Neural cell (in vitro differentiated cells): Measurements from ENCODE around the gene CACNA1S.

Experiments
- CTCF ChIP-seq: fragments of 450-650 bp; IDR thresholded peaks from 2 replicates; pipeline ENCODE4 v1.5.1; 2014; ENCODE audit warnings: antibody characterized with exemption, mild to moderate bottlenecking, moderate library complexity; ENCODE audit not compliant: poor library complexity, severe bottlenecking
- EP300 ChIP-seq: fragments of 450-650 bp; conservative IDR thresholded peaks from 2 replicates; pipeline ENCODE4 v1.6.1; 2014; ENCODE audit warnings: antibody characterized with exemption, mild to moderate bottlenecking, moderate library complexity; ENCODE audit not compliant: poor library complexity, severe bottlenecking
- EZH2 ChIP-seq: fragments of 200-600, 300-800 bp; shearing (Covaris generic), sonication (generic); IDR thresholded peaks from 2 replicates; pipeline ENCODE4 v1.6.1; 2014; ENCODE audit warnings: antibody characterized with exemption, low read length, borderline replicate concordance, mild to moderate bottlenecking; ENCODE audit not compliant: insufficient read depth, poor library complexity, severe bottlenecking
- POLR2AphosphoS5 ChIP-seq: IDR thresholded peaks from 2 replicates; pipeline ENCODE4 v1.6.1; 2012
- TAF1 ChIP-seq: IDR thresholded peaks from 2 replicates; pipeline ENCODE4 v1.6.1; 2012; ENCODE audit warnings: low read depth

- TF ChIP-seq CTCF = no peak
- TF ChIP-seq EZH2 = no peak
- no peak for TF ChIP-seq EP300
- no peak for TF ChIP-seq POLR2AphosphoS5
- no peak for TF ChIP-seq TAF1
Measured at GRCh38 chr1:201064806-201065205, 47.4 kb downstream of the CACNA1S start.
